ENCODE measurements around the gene RNF217.

RNF217 gene

GRCh38 chr6:125025164-125025854, 63.1 kb downstream of the RNF217 start:
- Histone ChIP-seq H3K27me3 (ENCODE audit: insufficient read depth, low read length, poor library complexity, severe bottlenecking) (no peaks in the 10 kb centered on the region), H3K9me3 (ENCODE audit: insufficient read depth, low read depth, low read length) (no peaks in the 10 kb centered on the region), H3K36me3 (ENCODE audit: insufficient read depth, low read length) (no peaks in the 10 kb centered on the region), H3K4me1 (ENCODE audit: insufficient read depth, low read length, poor library complexity, severe bottlenecking) (no peaks in the 10 kb centered on the region), H3K79me2 (ENCODE audit: insufficient read depth, low read length) (no peaks in the 10 kb centered on the region), H4K20me1 (ENCODE audit: insufficient read depth, low read length, poor library complexity, severe bottlenecking) (no peaks in the 10 kb centered on the region), H3K4me3 (ENCODE audit: low read length, poor library complexity, severe bottlenecking) (no peak overlapping the region), H3K9me2 (replicated peaks; ENCODE audit: low read depth, low read length) (no peaks in the 10 kb centered on the region), H3K9ac (ENCODE audit: low read depth, low read length, poor library complexity, severe bottlenecking) (no peak overlapping the region), H3K4me2 (ENCODE audit: low read depth, low read length, poor library complexity, severe bottlenecking) (no peak overlapping the region), H3F3A (ENCODE audit: low read depth) (no peaks in the 10 kb centered on the region), H2AFZ (ENCODE audit: low read length) (no peak overlapping the region)
- TF ChIP-seq EZH2phosphoT487 (IDR thresholded peaks at IDR 0.05; ENCODE audit: borderline replicate concordance) = no peak
- TF ChIP-seq, protein P1, sequence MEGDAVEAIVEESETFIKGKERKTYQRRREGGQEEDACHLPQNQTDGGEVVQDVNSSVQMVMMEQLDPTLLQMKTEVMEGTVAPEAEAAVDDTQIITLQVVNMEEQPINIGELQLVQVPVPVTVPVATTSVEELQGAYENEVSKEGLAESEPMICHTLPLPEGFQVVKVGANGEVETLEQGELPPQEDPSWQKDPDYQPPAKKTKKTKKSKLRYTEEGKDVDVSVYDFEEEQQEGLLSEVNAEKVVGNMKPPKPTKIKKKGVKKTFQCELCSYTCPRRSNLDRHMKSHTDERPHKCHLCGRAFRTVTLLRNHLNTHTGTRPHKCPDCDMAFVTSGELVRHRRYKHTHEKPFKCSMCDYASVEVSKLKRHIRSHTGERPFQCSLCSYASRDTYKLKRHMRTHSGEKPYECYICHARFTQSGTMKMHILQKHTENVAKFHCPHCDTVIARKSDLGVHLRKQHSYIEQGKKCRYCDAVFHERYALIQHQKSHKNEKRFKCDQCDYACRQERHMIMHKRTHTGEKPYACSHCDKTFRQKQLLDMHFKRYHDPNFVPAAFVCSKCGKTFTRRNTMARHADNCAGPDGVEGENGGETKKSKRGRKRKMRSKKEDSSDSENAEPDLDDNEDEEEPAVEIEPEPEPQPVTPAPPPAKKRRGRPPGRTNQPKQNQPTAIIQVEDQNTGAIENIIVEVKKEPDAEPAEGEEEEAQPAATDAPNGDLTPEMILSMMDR (conservative IDR thresholded peaks at IDR 0.05; ENCODE audit: low read length) = no peak

- Histone ChIP-seq H3K4me2 (ENCODE audit: low read depth, low read length, poor library complexity, severe bottlenecking) (no peak overlapping the region), H3K27me3 (ENCODE audit: insufficient read depth, low read length, poor library complexity, severe bottlenecking) (no peaks in the 10 kb centered on the region), H4K20me1 (ENCODE audit: insufficient read depth, low read length, poor library complexity, severe bottlenecking) (no peaks in the 10 kb centered on the region), H3F3A (ENCODE audit: low read depth) (no peaks in the 10 kb centered on the region), H3K4me1 (ENCODE audit: insufficient read depth, low read length, poor library complexity, severe bottlenecking) (no peaks in the 10 kb centered on the region), H2AFZ (ENCODE audit: low read length) (no peak overlapping the region), H3K9ac (ENCODE audit: low read depth, low read length, poor library complexity, severe bottlenecking) (no peak overlapping the region), H3K9me2 (replicated peaks; ENCODE audit: low read depth, low read length) (no peaks in the 10 kb centered on the region), H3K4me3 (ENCODE audit: low read length, poor library complexity, severe bottlenecking) (no peak overlapping the region), H3K79me2 (ENCODE audit: insufficient read depth, low read length) (no peaks in the 10 kb centered on the region), H3K36me3 (ENCODE audit: insufficient read depth, low read length) (no peaks in the 10 kb centered on the region), H3K9me3 (ENCODE audit: insufficient read depth, low read depth, low read length) (no peaks in the 10 kb centered on the region)
- no peak for TF ChIP-seq EZH2phosphoT487 (IDR thresholded peaks at IDR 0.05; ENCODE audit: borderline replicate concordance)
- TF ChIP-seq, protein P1 (conservative IDR thresholded peaks at IDR 0.05; ENCODE audit: low read length) = no peak
Measured at GRCh38 chr6:125027287-125027686, 65.0 kb downstream of the RNF217 start.

DNA sequence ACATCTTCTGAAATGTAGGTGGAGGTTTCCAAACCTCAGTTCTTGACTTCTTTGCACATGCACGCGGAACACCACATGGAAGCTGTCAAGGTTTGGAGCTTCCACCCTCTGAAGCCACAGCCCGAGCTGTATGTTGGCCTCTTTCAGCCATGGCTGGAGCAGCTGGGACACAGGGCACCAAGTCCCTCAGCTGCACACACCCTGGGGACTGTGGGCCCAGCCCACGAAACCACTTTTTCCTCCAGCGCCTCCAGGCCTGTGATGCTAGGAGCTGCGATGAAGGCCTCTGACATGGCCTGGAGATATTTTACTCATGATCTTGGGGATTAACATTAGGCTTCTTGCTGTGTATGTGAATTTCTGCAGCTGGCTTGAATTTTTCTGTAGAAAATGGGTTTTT, 68.7 kb downstream of the RNF217 start:
- Histone ChIP-seq H3K4me2 (ENCODE audit: low read depth, low read length, poor library complexity, severe bottlenecking) (no peak overlapping the region), H3F3A (ENCODE audit: low read depth) (no peaks in the 10 kb centered on the region), H3K36me3 (ENCODE audit: insufficient read depth, low read length) (no peaks in the 10 kb centered on the region), H4K20me1 (ENCODE audit: insufficient read depth, low read length, poor library complexity, severe bottlenecking) (no peaks in the 10 kb centered on the region), H3K9me3 (ENCODE audit: insufficient read depth, low read depth, low read length) (no peaks in the 10 kb centered on the region), H3K4me3 (ENCODE audit: low read length, poor library complexity, severe bottlenecking) (no peak overlapping the region), H3K79me2 (ENCODE audit: insufficient read depth, low read length) (no peaks in the 10 kb centered on the region), H3K9ac (ENCODE audit: low read depth, low read length, poor library complexity, severe bottlenecking) (no peak overlapping the region), H2AFZ (ENCODE audit: low read length) (no peak overlapping the region), H3K9me2 (replicated peaks; ENCODE audit: low read depth, low read length) (no peaks in the 10 kb centered on the region), H3K4me1 (ENCODE audit: insufficient read depth, low read length, poor library complexity, severe bottlenecking) (no peaks in the 10 kb centered on the region), H3K27me3 (ENCODE audit: insufficient read depth, low read length, poor library complexity, severe bottlenecking) (no peaks in the 10 kb centered on the region)
- no peak for TF ChIP-seq EZH2phosphoT487 (IDR thresholded peaks at IDR 0.05; ENCODE audit: borderline replicate concordance)
- TF ChIP-seq, protein P1 (conservative IDR thresholded peaks at IDR 0.05; ENCODE audit: low read length) = no peak

Measured in Loucy (cell line).